GM12875 (cell line): ENCODE data around the gene KIAA1614.
A peak's percentile ranks its signal among the peaks of the same experiment; 100 is the strongest.

Experiments used
- H3K4me3 ChIP-seq: one replicate; pipeline ENCODE4 v1.5.1; 2011; ENCODE audit warnings: low read depth, low read length, control low read depth
- TF ChIP-seq, protein P1 (sequence below): IDR thresholded peaks from 2 replicates; pipeline ENCODE4 v1.5.1; 2011; ENCODE audit warnings: low read depth, mild to moderate bottlenecking, control low read depth, inconsistent platforms, low read length, moderate library complexity, borderline replicate concordance; ENCODE audit not compliant: insufficient read depth

Gene KIAA1614

DNA sequence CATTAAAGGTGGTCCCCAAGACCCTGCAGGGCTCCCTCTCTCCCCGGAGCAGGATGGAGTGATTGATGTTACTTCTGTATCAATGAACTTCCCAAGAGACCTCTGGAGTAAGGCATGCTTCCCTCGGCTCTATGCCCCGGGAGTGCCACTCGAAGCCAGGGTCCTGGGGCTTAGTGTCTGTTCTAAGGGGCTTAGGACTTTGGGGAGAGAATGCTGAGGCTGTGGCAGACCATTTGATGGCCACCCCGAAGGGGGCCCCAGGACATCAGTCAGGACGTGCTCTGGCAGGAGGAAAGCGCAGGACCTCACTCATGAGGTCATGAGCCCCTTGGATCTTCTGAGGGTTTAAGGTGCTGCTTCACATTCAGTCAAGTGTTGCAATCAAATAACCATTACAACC lies 7.5 kb downstream of the KIAA1614 start:
- no peak overlapping the region for H3K4me3 ChIP-seq

DNA sequence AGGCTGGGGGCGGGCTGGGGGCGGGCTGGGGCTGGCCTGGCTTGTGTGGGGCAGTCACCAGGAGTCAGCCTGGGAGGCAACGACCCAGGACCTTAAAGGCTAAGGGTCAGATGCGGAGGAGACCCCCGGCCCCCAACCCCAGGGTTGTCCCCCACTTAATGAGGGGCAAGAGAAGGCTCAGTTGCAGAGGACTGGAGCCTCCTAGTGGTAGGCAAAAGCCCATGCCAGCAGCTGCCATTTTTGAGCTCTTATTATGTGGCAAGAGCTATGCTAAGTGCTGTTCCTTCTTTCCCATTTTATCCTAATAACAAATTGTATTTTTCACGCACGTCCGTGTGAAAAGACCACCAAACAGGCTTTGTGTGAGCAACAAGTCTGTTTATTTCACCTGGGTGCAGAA lies 8.0 kb downstream of the KIAA1614 start:
- H3K4me3 ChIP-seq = no peak overlapping the region
- TF ChIP-seq, protein P1, sequence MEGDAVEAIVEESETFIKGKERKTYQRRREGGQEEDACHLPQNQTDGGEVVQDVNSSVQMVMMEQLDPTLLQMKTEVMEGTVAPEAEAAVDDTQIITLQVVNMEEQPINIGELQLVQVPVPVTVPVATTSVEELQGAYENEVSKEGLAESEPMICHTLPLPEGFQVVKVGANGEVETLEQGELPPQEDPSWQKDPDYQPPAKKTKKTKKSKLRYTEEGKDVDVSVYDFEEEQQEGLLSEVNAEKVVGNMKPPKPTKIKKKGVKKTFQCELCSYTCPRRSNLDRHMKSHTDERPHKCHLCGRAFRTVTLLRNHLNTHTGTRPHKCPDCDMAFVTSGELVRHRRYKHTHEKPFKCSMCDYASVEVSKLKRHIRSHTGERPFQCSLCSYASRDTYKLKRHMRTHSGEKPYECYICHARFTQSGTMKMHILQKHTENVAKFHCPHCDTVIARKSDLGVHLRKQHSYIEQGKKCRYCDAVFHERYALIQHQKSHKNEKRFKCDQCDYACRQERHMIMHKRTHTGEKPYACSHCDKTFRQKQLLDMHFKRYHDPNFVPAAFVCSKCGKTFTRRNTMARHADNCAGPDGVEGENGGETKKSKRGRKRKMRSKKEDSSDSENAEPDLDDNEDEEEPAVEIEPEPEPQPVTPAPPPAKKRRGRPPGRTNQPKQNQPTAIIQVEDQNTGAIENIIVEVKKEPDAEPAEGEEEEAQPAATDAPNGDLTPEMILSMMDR = peak; percentile 70

More for the DNA sequence above, 7.5 kb downstream of the KIAA1614 start:
- TF ChIP-seq, protein P1 = no peak

DNA sequence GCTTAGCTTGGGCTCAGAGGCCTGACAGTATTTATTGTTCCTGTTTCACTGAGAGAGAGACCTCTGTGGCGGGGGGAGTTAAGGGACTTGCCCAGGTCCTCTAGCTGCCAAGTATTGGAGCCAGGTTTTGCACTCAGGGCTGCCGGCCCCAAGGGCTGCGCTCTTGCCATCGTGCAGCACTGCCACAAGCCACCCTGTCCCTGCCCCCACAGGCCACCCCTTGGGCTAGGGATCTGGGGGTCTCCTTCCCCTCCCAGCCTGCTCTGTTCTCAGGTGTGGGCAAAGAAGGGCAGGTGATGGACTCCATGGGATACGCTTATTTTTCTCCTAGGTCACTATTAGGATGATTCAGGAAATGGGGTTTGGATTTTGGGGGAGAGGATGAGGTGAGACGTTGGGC lies 8.7 kb downstream of the KIAA1614 start:
- no peak overlapping the region for H3K4me3 ChIP-seq
- TF ChIP-seq, protein P1 = no peak

DNA sequence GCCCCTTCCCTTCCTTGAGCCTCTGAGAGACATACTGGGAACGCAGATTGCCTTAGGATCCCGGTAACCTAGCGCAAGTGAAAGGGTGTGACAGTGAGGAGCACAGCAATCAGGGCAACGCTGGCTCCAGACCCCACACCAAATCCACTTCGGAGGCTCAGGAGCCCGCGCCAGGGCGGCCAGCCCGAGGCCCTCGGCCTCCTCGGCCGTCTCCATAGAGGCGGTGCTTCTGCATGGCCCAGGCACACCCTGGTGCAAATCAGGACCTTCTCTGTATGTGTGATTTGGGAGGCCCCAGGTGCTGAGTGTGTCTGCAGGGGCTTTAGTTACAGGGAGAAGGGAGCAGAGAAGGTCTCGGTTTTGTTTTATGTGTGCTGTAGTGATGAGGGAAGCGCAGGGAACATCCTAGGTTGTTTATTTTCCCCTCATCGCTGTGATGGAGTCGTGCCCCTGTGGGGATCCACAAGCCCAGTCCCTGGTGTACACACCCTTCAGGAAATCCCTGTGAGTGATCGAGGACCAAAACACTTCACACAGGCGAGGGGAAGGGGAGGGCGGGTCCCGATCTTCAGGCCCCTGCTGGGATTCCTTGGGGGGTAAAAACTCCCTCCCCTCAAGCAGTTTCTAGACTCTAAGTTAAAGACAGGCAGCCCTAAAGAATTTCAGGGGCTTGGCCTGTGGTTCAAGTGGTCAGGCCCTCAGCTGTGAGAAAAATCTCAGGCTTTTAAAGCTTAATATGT lies 9.4 kb downstream of the KIAA1614 start:
- TF ChIP-seq, protein P1 = no peak
- no peak overlapping the region for H3K4me3 ChIP-seq

DNA sequence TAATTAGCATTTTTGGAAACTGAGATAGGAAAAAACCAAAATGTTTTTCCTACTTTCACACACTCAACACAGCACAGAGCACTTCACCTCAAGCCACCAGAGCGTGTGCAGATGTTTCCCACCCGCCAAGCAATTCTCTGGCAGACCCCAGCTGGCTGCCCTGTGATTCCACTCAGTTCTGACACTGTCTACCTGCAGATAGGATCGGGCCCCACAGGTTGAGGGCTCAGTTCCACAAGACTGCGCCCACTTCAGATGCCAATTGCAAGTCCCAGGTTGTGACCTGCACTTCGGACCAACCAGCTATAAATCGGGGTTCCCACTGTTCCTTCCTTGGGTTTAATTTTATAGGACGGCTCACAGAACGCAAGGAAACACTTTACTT lies 9.9 kb downstream of the KIAA1614 start:
- TF ChIP-seq, protein P1 = no peak
- no peak overlapping the region for H3K4me3 ChIP-seq

DNA sequence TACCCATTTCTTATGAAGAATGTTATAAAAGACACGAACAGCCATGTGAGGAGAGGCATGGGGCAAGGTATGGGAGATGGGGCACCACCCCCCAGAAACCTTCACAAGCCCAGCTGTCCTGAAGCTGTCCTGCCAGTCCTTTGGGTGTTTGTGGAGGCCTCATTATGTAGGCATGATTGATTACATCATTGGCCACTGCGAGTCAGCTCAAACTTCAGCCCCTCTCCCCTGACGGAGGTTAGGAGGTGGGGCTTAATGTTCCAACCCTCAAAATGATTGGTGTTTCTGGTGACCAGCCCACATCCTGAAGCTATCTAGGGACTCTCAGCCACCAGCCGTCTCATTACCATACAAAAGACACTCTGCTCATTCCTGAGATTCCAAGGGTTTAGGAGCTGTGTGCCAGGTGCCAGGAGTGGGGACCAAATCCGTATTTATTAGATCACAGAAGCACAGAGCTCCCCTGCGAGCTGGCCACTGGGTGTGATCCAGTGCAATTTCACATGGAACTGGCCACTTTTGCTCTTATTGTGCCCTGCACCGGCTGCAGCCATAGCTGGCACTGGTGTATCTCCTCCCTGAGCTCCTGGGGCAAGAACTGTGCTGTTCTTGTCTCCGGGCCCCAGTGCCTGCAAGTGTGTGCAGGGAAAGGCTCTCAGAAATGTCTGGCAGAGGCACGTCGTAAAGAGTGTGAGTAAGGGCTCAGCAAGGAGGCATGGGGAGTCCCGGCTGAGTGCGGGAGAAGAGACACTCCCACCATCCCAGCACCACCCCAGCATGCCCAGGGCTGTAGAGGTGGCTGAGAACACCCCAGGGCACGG lies 10.5 kb downstream of the KIAA1614 start:
- no peak overlapping the region for H3K4me3 ChIP-seq
- TF ChIP-seq, protein P1 = no peak

DNA sequence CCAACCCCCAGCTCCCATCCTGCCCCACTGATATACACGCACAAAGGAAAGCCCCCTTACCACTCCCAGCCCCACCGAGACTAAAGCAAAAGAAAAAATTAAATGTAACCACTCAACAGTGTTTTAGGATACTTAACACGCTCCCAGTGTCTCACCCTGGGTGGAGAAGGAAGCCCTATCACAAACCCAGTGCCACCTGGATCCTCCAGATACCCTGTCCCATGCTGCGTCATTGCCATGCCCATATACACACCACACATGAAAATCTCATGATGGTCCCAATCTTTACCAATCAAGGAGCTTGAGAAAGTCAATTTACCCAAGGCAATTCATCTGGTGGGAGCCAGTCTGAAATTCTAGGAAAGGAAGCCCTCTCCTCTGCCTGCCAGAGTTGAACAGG lies 11.2 kb downstream of the KIAA1614 start:
- H3K4me3 ChIP-seq = no peak overlapping the region
- TF ChIP-seq, protein P1 = no peak
